Melanocyte of skin (primary cell): ENCODE measurements around the gene HJV. TPM values are rescaled to one million over a fixed set of nuclear protein-coding genes. Genes with fewer than 3 reads are reported as not detected.

ENCODE experiments used
- small RNA-seq, 2 donors: library from RNA; depleted of rRNA; stranded (forward); fragments of <200 nt; gene quantifications; one replicate each; pipeline ENCODE3, GENCODE V24; 2012
- total RNA-seq, 2 donors: library from RNA; depleted of rRNA; stranded (reverse); fragments of >200 nt; gene quantifications; 2 replicates each; pipeline ENCODE4 v1.2.3, GENCODE V29; 2012

HJV gene
- not detected for total RNA-seq

GRCh38 chr1:146021622-146022402 is at the start of gene HJV:
TSS of gene HJV (minus strand) at chr1:146021735. CDS start at chr1:146020231, 1,504 bp downstream.

GRCh38 chr1:145996433-145997015 is 25.0 kb downstream of the HJV start, which contains the start of gene TXNIP:
TSS of gene TXNIP (minus strand) at chr1:145996579. CDS start at chr1:145996266, 313 bp downstream.

Small RNA genes lying within 50 kb of the gene (small RNA-seq; reads per million reads assigned to genes)
- gene RNVU1-6: 78.3 to 168 reads per million in 2 donors

Other genes with a start within 250 kb of the HJV start
- 10 to 100 TPM in 1 of 2 donors, 1 to 10 TPM in 1; 8.3 to 11.0 TPM for gene RNF115, start 197.6 kb downstream of the HJV start, total RNA-seq
- gene POLR3C, start 197.5 kb downstream of the HJV start, total RNA-seq: 10 to 100 TPM; 42.0 to 47.8 TPM
- 1 to 10 TPM; 5.0 to 5.2 TPM for gene NUDT17, start 176.1 kb downstream of the HJV start, total RNA-seq
- 1 to 10 TPM; 5.2 to 7.3 TPM for gene PIAS3, start 162.7 kb downstream of the HJV start, total RNA-seq
- under 1 TPM; under 0.01 TPM for gene ANKRD35, start 135.9 kb downstream of the HJV start, total RNA-seq
- under 1 TPM; under 0.01 to 0.69 TPM for gene ITGA10, start 111.7 kb downstream of the HJV start, total RNA-seq
- 10 to 100 TPM; 22.3 to 23.1 TPM for gene PEX11B, start 103.0 kb downstream of the HJV start, total RNA-seq
- gene RBM8A, start 94.3 kb downstream of the HJV start, total RNA-seq: 100 to 1,000 TPM in 1 of 2 donors, 10 to 100 TPM in 1; 65.0 to 102 TPM
- gene LIX1L, start 63.7 kb downstream of the HJV start, total RNA-seq: 10 to 100 TPM; 15.5 to 19.3 TPM
- gene ANKRD34A, start 57.2 kb downstream of the HJV start, total RNA-seq: under 1 TPM; 0.34 to 0.67 TPM
- gene POLR3GL, start 57.0 kb downstream of the HJV start, total RNA-seq: 10 to 100 TPM in 1 of 2 donors, 1 to 10 TPM in 1; 9.7 to 11.7 TPM
- gene TXNIP, start 25.2 kb downstream of the HJV start, total RNA-seq: 10 to 100 TPM; 63.3 to 75.0 TPM
- under 1 TPM; 0.67 to 0.69 TPM for gene NBPF10, start 123.1 kb upstream of the HJV start, total RNA-seq
- gene NOTCH2NLA, start 207.3 kb upstream of the HJV start, total RNA-seq: 10 to 100 TPM; 21.3 to 37.3 TPM